GM18502 (cell line): Measurements from ENCODE around the gene CPEB3.
"Not testable (repeated sequence)": the region's sequence is repeated elsewhere in the genome, so short reads cannot be mapped to it uniquely, and the experiment has no call there.

Experiments used
- ATAC-seq: cut with Tn5 transposase; IDR thresholded peaks from one replicate; pipeline ENCODE4 v1.9.1; 2021; ENCODE audit warnings: mild to moderate bottlenecking; ENCODE audit not compliant: unreplicated experiment, poor library complexity

Gene CPEB3

DNA sequence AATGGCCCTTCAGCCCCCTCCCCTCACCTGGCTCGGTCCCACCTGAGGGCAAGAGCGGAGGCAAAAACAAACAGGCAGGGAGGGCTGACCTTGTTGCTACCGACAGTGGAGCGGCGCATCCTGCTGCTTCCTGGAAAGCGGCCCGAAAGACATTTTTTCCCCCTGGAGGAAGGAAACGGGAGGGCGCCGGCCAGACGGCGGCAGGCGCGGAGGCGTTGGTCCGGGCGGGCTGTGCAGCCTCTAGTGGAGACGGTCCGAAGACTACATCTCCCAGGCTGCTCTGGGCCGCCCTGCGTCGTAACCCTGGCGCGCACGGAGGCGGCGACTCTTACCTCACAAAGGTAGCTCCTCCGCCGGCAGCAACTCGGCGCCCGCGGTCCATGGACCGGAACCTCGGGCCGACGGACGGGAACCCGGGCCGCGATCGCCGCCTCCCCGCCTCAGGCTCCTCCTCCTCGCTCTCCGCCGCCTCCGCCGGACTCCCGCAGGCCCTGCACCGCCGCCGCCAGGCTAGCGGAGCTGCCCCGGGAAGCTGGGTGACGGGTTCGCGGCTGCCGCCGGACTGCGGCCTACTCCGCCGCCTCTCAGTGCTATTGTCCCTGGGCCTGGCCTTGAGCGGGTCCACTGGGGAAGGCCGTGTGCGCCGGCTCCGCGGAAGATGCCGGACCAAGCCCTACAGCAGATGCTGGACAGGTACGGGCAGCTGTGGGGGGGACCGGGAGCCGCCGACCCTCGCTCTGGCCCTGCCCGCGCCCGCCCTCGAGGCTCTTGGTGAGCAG lies at the start of gene CPEB3, which contains the start of gene MARCHF5:
TSS of gene CPEB3 (minus strand) at position 242 of the 779 bp plus-strand sequence. CDS start 50,728 bp downstream, outside the sequence.
TSS of gene MARCHF5 (plus strand) at position 331 of the 779 bp plus-strand sequence. CDS start at position 659, 328 bp downstream.
- ATAC-seq = peak; percentile 98

- ATAC-seq = not testable (repeated sequence)
Observed at GRCh38 chr10:92329927-92330326, 39.0 kb upstream of the CPEB3 start.

GRCh38 chr10:92328993-92329392 lies 38.1 kb upstream of the CPEB3 start:
- no peak for ATAC-seq

DNA sequence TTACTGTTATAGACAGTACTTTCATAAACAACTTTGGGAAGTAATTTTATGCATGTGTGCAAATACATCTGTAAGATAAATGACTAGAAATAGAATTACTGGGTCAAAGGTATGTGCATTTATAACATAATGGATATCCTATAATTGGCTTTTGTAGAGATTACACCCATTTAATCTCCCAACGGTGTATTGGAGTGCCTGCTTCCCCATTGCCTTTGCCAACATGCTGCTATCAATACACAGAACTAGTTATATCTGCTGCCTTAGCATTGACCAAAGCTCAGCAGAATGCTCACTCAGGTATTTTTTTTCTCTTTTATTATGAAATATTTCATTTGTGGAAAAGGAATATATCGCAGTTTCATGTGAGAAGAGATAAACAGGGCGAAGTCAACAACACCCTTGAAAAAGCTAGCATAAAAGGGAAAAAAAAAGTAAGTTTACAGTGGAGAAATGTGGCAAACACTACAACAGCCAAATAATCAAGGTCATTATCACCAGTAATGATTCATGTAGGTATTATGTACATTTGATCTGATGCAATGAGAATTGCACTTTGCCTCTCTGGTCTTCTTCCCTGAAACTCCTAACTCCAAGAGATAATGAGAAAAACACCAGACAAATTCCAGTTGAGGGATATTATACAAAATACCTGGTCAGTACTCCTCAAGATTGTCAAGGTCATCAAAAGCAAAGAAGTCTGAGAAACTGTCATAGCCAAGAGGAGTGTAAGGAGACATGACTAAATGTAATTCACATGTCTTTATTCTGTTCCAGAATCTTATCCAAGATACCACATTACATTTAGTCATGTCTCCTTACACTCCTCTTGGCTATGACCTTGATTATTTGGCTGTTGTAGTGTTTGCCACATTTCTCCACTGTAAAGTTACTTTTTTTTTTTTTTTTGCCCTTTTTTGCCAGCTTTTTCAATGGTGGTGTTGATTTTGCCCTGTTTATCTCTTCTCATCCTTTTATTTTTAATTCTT lies 36.9 kb upstream of the CPEB3 start:
- no peak for ATAC-seq

GRCh38 chr10:92323079-92323478 lies 32.2 kb upstream of the CPEB3 start:
- ATAC-seq = no peak

- ATAC-seq = no peak
Observed at GRCh38 chr10:92316610-92317009, 25.7 kb upstream of the CPEB3 start.

GRCh38 chr10:92313750-92314149 lies 22.9 kb upstream of the CPEB3 start:
- ATAC-seq = no peak

GRCh38 chr10:92309272-92309671 lies 18.4 kb upstream of the CPEB3 start:
- no peak for ATAC-seq

DNA sequence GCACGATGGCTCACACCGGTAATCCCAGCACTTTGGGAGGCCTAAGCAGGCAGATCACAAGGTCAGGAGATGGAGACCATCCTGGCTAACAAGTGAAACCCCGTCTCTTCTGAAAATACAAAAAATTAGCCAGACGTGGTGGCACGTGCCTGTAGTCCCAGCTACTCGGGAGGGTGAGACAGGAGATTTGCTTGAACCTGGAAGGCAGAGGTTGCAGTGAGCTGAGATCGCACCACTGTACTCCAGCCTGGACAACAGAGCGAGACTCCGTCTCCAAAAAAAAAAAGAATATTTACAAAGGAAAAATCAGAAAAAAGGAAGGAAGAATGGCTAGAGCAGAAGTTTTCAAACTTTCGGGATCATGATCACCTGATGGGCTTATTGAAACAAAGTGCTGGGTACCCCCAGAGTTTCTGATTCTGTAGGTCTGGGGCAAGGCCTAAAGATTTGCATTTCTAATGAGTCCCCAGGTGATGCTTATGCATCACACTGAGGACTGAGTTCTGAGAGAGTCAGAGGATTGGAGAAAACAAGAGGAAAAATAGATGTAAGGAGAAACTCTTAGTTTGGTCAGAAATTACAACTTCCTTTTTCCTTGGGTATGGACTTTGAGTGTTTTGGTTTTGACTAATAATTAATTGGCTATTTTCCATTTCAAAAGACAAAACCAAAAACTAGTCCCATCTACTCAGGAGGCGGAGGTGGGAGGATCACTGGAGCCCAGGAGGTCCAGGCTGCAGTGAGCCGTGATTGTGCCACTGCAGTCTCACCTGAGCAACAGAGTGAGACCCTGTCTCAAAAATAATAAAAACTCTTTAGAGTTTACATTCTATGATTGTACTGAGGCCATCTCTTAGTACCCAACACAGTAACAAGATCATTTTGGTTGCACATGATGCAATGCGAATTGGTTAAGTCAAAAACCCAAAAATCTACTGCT lies 14.5 kb upstream of the CPEB3 start:
- ATAC-seq = no peak

- no peak for ATAC-seq
Observed at GRCh38 chr10:92304061-92304460, 13.2 kb upstream of the CPEB3 start.

DNA sequence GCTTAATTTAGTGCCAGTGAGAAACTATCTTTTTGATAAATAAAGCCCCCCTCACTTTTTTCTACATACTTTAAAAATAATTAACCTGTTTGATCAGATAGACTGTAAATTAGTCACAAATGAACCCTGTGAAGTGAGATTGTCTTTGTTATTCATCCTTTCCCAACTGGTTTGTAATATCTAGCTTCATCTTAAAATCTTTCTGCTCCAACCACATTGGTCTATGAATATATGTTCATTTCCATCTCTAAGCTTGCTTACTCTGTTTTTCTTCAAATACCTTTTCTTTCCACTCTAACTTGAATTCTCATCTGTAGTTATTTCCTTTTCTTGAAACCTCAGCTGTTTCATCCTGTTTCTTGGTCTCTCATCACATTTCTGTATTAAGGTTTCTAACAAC lies 12.2 kb upstream of the CPEB3 start:
- ATAC-seq = no peak

- ATAC-seq = no peak
Observed at GRCh38 chr10:92298487-92298886, 7.6 kb upstream of the CPEB3 start.

DNA sequence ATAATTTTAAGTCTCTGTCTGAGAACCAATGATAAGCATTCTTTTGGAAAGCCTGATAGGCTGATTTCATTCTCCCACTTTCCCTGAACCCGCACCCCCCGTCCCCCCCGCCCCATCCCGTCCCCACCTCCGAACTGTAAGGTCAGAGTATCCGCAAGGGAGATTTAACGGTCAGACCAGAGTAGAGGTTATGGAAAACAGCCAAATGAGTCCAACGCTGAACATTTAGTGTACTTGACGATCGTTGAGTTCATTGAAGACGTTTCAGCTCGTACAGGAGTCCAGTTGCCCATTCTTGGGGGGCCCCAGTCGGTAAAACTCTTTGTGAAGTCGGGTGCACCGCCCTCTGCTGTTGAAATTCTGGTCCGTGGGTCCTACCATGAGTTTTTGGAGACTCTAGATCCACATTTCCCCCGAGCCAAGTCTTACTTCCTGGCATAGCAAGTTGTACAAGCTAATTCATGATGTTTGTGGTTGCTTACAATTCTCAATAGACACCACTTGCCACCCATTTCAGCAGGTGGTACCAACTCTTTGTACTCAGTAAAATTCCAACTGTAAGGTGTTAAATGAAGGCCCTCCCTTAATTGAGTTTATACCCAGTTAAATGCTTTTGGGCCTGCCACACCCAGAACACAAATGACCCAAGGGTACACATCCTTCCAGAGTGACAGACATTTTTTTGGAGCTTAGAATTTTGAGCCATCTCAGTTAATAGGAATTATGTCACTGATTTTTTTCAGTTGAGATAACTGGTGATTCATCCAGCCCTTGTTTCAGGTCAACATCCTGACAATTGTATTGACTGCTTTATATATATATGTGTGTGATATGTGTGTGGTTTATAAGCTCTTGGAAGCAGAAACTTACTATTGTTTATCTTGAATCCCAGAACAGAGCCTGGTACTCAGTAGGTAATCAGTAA lies 1.3 kb upstream of the CPEB3 start:
- no peak for ATAC-seq

DNA sequence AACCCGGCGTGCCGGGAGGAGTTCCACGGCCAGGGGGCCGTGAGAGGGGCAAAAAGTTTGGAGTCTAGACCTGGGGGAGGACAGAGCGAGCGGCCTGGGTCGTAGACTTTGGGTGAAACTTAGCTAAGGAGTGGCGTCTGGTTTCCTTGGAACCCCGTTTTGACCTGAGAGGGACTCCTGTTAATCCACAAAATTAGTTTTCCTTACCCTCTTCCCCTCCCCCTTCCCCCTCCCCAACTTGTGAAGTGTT lies 663 bp upstream of the CPEB3 start:
- no peak for ATAC-seq

DNA sequence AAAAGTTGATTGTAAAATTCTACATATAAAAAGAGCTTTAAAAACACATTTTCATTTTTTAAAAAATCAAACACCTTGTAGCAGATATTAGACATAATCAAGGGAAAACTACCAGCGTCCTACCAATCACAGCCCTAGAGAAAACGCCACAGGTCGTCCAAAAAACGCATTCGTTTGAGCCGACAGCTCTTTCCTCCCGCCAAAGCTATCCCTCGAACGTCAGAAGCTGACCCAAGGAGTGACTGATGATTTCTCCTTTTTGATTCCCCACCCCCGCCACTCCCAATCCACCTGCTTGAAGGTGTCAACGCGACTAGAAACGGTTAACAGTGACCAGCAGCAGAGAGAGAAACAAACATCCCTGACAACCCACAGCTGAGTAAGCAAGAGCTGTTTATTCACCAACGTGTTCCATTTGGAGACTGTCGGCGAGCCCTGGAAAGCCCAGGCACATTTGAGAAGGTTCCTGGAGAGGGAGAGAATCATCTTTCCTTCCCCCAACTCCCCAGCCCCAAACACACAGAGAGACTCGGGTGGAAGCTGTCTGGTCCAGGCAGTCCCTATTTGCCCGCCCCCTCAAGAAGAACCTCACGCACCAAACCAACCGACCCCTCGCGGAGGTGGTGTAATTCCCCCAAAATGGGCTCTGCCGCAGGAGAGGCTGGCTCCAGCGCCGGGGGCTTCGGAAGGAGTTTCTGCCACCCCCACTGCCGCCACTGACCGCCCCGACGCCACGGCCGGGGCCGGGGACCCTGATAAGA lies 622 bp downstream of the CPEB3 start:
- peak; percentile 10 for ATAC-seq

DNA sequence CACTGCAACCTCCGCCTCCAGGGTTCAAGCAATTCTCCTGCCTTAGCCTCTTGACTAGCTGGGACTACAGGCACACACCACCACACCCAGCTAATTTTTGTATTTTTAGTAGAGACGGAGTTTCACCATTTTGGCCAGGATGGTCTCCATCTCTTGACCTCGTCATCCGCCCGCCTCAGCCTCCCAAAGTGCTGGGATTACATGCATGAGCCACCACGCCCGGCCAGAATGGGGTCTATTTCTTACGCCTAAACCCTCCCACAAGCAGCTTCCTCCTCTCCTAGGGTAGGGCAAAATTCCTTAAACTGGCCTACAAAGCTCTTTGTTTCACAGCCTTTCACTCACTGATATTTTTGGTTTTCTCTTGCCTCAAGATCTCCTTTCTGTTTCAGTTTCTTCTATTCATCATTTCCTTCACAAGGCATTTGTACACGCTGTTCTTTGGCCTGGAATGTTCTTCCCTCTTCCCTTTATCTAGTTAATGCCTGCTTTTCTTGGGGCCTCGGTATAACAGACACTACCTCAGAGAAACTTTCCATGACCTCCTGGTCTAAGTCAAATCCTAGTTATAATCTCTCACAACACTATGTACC lies 6.7 kb downstream of the CPEB3 start:
- no peak for ATAC-seq

DNA sequence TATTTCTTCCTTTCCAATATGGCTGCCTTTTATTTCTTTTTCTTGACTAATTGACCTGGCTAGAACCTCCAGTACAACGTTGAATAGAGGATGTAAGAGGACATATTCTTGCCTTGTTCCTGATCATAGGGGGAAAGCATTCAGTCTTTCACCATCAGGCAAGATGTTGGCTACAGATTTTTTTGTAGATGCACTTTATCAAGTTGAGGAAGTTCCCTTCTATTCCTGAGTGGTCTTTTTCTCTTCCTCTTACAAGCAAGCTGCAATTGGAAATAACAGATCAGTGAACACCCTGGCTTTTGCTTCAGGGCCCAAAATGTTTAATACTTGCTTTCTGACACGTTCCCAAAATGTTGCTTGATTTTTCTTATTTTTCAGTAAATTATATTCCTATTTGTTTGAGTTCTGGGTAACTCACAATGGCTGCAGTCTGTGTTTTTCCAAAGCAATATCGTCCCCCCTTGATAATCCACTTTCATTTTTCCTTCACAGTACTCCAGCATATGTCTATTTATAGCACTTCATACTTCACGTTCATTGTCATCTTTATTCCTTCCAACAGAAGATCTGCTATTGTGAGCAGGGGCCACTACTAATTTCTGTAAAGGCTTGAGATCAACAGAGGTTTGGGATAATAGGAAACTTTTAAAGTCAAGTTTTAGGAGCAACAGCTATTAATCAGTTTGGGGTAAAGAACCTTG lies 11.7 kb downstream of the CPEB3 start:
- ATAC-seq = no peak

DNA sequence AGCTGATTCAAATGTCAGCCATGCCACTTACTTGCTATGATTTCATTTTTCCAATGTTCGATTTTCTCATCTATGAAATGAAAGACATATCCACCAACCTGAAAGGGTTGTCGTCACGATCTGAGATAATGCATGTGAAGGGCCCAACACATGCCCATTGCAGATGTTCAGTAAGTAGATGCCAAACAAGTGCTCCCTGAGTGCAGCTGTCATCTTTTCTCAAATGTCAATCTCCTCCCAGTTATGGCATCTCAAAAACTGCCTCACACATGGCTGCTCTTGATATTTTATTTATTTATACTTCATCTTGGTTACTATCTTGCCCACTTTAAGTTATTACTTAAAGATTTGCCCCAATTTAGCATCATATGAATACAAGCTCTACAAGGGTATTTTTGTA lies 16.8 kb downstream of the CPEB3 start:
- ATAC-seq = no peak
